GM10266 (cell line): ENCODE data around the gene PTH1R.

Experiments
- DNase-seq: peaks from one replicate; pipeline ENCODE4 v3.0.0; 2012; ENCODE audit errors: extremely low spot score
- CTCF ChIP-seq: IDR thresholded peaks from 2 replicates; pipeline ENCODE4 v1.5.1; 2012; ENCODE audit warnings: mild to moderate bottlenecking, low read depth; ENCODE audit not compliant: control insufficient read depth, insufficient read depth; ENCODE audit errors: missing control alignments

The PTH1R gene

DNA sequence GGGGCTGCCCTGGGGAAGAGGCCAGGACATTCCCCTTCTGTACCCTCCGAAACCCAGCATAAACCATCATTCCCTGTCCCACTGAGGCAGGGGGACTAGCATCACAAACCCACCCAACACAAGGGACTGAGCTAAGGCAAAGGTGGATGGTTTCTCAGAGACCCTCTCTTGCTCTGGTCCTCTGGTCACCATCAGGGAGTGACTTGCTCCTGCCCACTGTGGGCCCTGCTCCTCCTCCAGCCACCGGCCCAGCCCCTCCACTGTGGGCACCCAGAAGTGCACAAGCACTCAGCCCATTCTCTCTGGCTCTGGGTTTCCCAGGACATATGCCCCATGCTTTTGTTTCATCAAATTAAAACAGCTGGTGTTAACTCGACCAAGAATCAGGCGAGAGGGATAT, 44.9 kb downstream of the PTH1R start:
- TF ChIP-seq CTCF: no peak
- no peak for DNase-seq

DNA sequence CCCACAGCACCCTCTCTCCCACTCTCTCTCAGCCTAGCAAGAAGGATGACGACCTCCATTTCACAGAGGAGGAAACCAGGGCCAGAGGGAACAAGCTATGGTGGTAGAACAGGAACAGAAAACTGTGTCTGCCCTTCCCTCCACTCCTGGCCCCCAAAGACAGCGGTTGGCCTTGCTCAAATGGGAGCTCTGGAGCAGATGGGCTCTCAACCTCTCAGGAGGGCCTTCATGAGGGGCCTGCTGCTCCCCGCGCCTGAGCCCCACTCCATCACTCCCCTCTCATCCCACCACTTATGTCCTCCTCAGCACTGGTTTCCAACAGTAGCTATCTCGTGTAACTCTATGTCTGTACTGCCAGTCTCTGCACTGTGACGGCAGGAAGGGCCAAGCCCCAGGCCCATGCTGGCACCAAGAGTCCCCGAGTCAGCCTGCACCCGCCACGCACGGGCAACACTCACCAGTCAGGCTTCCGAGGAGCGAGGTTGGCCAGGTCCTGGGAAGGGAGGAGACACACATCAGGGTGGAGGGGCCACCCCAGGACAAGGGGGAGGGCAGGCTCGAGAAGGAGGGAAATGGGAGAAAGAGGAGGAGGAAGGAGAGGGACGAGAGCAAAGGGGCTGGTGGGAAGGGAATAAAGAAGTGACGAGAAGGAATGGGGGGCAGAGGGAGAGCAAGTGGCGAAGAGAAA, 45.5 kb downstream of the PTH1R start:
- no peak for TF ChIP-seq CTCF

DNA sequence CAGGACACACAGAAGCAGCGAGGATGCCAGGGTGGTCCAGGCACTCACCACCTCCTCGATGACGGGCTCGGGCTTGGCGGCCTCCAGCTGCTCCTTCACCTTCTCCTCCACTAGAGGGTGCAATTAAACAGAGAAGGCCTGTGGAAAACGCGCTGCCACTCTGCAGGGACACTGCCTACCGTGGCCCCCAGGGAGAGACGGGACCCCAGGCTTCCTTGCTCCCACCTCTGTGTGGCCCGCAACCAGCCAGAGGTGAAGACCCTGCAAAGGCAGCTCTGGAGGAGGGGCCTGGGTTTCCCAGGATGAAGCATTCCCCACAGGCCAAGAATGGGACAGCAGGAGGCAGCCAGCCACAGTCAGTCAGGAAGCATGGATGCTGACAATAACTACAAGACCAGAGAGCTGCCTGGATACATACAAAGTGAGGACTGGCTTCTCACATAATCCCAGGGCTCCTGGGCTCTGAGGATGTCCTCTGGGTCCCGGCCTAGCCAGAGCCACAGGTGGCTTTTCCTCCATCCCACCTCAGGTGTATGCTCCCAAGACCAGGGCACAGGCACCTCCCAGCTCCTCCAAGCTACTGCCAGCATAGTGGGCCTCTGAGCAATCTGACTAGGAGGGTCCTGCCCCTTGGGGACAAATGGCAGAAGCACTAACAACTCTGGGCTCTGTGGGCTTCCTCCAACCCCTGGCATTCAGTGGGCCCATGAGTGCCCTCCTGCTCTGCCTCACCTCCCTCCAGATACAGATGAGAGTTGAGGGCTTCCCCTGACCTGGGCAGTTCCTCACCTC, 46.2 kb downstream of the PTH1R start:
- TF ChIP-seq CTCF: peak; percentile 45
- DNase-seq: no peak

More for the DNA sequence above, 45.5 kb downstream of the PTH1R start:
- DNase-seq: no peak

DNA sequence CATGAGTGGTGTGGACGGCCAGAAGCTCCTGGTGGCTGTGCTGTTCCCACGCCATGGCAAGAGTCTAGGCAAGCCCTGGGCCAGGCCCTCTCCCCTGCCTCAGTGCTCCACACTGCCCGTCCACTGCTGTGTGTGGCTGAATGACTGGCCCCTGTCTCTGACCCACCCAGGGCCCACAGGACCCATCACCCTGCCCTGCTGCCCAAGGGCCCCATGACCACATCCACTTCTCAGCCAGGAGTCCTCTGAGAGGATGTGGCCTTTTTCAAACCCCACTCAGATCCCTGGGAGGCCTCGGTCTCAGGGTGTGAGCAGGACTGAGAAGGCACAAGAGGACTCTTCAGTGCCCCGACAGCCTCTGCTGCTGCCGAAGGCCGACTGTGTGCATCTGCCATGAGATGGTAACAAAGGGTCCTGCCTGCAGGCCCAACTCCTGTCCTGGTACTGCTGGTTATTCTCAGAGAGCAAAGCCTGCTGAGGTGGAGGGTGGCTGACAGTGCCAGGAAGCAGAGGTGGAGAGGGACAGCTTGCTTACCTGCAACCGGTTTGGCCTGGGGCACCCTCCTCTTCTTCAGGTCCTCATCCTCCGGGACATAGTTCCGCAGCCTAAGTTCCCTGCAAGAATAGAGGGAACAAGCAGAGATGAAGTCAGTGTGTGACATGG, 47.5 kb downstream of the PTH1R start:
- no peak for DNase-seq
- no peak for TF ChIP-seq CTCF

- DNase-seq: no peak
- no peak for TF ChIP-seq CTCF
Measured at GRCh38 chr3:46925585-46925934, 48.0 kb downstream of the PTH1R start.

- no peak for TF ChIP-seq CTCF
- DNase-seq: no peak
Measured at GRCh38 chr3:46926039-46926438, 48.5 kb downstream of the PTH1R start.

- DNase-seq: no peak
- TF ChIP-seq CTCF: no peak
Measured at GRCh38 chr3:46926447-46926846, 48.9 kb downstream of the PTH1R start.
